NT2/D1 (cell line): Measurements from ENCODE around the gene WSB1.

ENCODE experiments used
- SUZ12 ChIP-seq: IDR thresholded peaks from 2 replicates; pipeline ENCODE4 v1.6.1; 2011; ENCODE audit not compliant: insufficient read length, insufficient read depth; ENCODE audit errors: extremely low read depth
- YY1 ChIP-seq: IDR thresholded peaks from 2 replicates; pipeline ENCODE4 v1.6.1; 2011; ENCODE audit not compliant: insufficient read length, insufficient read depth
- ZNF274 ChIP-seq: IDR thresholded peaks from 2 replicates; pipeline ENCODE4 v1.6.1; 2011; ENCODE audit warnings: mild to moderate bottlenecking, low read depth, low read length

DNA sequence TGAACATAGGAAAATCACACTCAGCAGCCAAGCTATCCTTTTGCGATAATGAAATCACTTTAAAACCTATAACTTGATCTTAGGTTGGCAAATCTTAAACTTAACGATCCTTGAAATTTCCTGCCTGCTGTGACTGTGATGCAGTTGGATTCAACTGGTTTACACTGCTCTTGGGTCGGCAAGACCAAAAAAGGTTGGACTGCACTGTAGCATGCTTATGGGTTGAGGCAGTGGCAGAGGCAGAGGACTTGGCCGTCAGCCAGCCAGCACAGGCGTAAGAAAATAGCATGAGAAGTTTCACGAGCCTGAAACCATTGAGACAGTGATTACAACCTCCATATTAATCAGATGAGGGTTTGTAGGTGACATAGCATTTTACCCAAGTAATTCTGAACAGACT lies 21.4 kb downstream of the WSB1 start:
- TF ChIP-seq ZNF274: no peak
- no peak for TF ChIP-seq YY1
- TF ChIP-seq SUZ12: no peak
